ENCODE results near the gene PTK7. TPM values are rescaled to one million over a fixed set of nuclear protein-coding genes. Genes with fewer than 3 reads are reported as not detected.

PTK7 gene
- total and polyA plus RNA-seq, 3 donors from 2014 or later, result 58.8 to 68.7 (median 60.8) TPM

DNA sequence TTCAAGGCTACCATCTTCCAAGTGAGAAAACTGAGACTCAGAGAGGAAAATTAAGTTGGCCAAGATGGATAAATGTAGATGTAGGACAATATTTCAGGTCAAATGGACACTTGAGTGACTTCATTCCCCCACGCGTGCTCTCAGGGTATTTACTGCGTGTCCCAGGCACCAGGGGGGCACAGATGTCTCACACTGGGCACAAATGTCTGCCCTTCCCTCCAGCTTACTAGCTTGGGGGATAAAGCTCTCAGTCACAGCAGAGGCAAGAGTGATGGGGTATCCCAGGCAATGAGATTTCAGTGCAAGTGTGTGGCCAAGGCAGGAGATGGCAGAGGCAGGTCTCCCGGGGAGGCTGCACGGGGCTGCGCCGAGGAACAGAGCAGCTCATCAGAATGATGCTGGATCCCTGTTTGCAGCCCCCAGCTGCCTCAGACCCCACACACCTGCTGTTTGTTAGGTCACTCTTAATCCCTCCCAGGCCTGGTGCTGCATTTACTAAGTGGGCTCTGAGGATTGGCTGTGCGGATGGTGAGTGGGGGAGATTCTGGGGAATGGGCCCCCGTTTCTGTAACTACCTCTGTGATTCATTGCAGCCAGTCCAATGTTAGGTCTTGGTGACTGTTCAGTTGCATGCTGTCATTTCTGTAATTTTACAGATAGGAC lies 44.1 kb downstream of the PTK7 start:
- no peaks in the 10 kb centered on the region for H3K27me3 ChIP-seq
- DNase-seq, result no peak
- peak overlapping the region in 1 of 2 donors; percentile 73 for H3K27ac ChIP-seq
- WGBS, 2 donors, result 83% methylated on average over 9 of the region's 9 CpGs
- no peak for TF ChIP-seq POLR2A (IDR thresholded peaks at IDR 0.05)
- TF ChIP-seq, protein P1, sequence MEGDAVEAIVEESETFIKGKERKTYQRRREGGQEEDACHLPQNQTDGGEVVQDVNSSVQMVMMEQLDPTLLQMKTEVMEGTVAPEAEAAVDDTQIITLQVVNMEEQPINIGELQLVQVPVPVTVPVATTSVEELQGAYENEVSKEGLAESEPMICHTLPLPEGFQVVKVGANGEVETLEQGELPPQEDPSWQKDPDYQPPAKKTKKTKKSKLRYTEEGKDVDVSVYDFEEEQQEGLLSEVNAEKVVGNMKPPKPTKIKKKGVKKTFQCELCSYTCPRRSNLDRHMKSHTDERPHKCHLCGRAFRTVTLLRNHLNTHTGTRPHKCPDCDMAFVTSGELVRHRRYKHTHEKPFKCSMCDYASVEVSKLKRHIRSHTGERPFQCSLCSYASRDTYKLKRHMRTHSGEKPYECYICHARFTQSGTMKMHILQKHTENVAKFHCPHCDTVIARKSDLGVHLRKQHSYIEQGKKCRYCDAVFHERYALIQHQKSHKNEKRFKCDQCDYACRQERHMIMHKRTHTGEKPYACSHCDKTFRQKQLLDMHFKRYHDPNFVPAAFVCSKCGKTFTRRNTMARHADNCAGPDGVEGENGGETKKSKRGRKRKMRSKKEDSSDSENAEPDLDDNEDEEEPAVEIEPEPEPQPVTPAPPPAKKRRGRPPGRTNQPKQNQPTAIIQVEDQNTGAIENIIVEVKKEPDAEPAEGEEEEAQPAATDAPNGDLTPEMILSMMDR (IDR thresholded peaks at IDR 0.05), result no peak
- peaks cover 26% of the 10 kb centered on the region for H3K4me1 ChIP-seq
- intact Hi-C loops (cut with DNase I; ENCODE audit: low total_unique reads), result no loop called here
- no peak overlapping the region for H3K4me3 ChIP-seq
- H3K9me3 ChIP-seq, result no peaks in the 10 kb centered on the region
- no peaks in the 10 kb centered on the region for H3K36me3 ChIP-seq (ENCODE audit: low read depth, missing control alignments)

- Histone ChIP-seq H3K27me3 (no peaks in the 10 kb centered on the region), H3K27ac (peak overlapping the region; percentile 60 to 73), H3K36me3 (ENCODE audit: low read depth, missing control alignments) (no peaks in the 10 kb centered on the region), H3K4me1 (peaks cover 32% of the 10 kb centered on the region), H3K4me3 (no peak overlapping the region), H3K9me3 (no peaks in the 10 kb centered on the region)
- DNase-seq, result peak; percentile 68
- TF ChIP-seq POLR2A (IDR thresholded peaks at IDR 0.05), result no peak
- TF ChIP-seq, protein P1 (IDR thresholded peaks at IDR 0.05), result no peak
- WGBS, 2 donors, result 36 to 57% methylated on average over 9 of the region's 9 CpGs
- intact Hi-C loops (cut with DNase I; ENCODE audit: low total_unique reads), result no loop called here
These were observed 45.1 kb downstream of the PTK7 start for GRCh38 chr6:43120944-43121913.

- WGBS, 2 donors, result 51 to 100% methylated on average over 1 to 2 of the region's 2 CpGs
- H3K4me3 ChIP-seq, result no peak overlapping the region
- intact Hi-C loops (cut with DNase I; ENCODE audit: low total_unique reads), result no loop called here
- DNase-seq, result no peak
- no peak for TF ChIP-seq POLR2A (IDR thresholded peaks at IDR 0.05)
- TF ChIP-seq, protein P1 (IDR thresholded peaks at IDR 0.05), result no peak
- H3K9me3 ChIP-seq, result no peaks in the 10 kb centered on the region
- no peaks in the 10 kb centered on the region for H3K36me3 ChIP-seq (ENCODE audit: low read depth, missing control alignments)
- H3K27me3 ChIP-seq, result no peaks in the 10 kb centered on the region
- H3K4me1 ChIP-seq, result peaks cover 32% of the 10 kb centered on the region
- no peak overlapping the region for H3K27ac ChIP-seq
These were observed 46.0 kb downstream of the PTK7 start for GRCh38 chr6:43122146-43122545.

DNA sequence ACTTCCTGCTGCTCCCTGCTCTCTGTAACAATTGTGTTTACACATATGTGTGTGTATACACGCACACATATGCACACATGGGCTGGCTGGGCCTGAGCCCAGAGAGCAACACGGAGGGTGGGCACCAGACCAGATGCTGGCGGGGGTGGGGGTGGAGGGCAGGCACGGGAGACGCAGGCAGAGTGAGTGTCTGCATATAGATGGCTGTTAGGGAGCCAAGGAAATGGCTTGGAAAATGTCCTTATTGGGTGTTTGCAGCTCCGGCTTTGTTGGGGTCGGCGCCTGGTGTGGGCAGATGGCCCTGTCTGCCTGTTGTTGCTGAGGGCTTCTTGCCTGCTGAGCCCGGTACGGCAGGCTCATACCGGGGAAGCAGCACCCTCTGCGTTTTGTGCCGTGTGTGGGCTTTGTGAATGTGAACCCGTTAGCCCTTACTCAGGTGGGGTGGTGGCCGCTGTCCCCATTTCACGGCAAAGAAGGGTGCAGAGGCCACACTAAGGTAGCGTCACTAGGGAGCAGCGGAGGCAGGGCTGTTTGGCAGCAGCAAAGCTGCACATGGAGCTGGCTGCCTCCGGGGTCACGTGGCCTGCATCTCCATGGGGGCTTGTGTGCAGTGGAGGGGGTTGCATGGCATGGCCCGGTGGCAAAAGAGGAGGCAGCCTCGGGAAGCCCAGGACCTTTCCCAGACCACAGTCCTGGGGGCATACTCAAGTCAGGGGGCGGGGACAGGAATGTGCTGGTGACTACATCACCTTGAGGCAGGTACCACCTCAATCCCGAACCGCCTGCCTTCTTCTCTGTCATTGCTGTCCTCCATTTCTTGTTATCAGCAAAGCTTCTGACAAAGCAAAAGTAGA lies 47.6 kb downstream of the PTK7 start:
- Histone ChIP-seq H3K4me3 (no peak overlapping the region), H3K27me3 (no peaks in the 10 kb centered on the region), H3K9me3 (no peaks in the 10 kb centered on the region), H3K36me3 (ENCODE audit: low read depth, missing control alignments) (no peaks in the 10 kb centered on the region), H3K4me1 (peaks cover 41% of the 10 kb centered on the region), H3K27ac (no peak overlapping the region)
- intact Hi-C loops (cut with DNase I; ENCODE audit: low total_unique reads), result no loop called here
- no peak for DNase-seq
- TF ChIP-seq POLR2A (IDR thresholded peaks at IDR 0.05), result no peak
- TF ChIP-seq, protein P1 (IDR thresholded peaks at IDR 0.05), result no peak
- 69 to 70% methylated on average over 16 to 25 of the region's 25 CpGs for WGBS, 2 donors
